Fibroblast of gingiva (primary cell): ENCODE results near the gene PTGER3.
A peak's percentile ranks its signal among the peaks of the same experiment; 100 is the strongest.

ENCODE experiments used
- DNase-seq: peaks from one replicate; pipeline ENCODE4 v3.0.0-alpha.2; 2011; ENCODE audit warnings: low read depth

The PTGER3 gene

DNA sequence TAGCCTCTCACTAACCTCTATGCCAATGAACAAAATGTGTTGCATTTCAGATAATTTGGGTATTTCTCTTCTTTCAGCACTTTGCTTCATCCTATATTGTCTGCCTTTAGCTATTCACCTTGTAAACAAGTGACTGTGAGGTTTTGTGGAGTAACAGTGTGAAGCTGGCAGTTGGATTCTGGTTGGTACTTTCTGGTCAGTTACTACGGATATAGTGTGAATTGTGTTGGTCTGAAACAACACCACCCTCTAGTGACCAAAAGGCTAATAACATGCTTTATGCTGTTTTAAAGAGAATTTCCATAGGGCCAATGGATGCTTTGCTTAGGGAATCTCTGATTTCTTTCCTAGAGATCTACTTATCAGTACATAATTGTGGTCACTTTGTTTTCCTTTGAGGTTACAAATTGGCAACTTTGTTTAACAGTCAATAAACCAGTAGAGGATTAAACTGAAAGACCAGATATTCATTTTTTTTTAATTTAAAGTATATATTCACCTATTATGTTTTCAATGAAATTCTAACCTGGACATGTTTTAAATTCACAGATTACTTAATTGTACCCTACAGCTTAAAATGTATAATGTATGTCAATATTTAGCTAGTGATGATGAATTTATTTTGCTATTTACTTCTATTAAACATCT, 2.5 kb upstream of the PTGER3 start:
- peak; percentile 59 for DNase-seq

- DNase-seq, result no peak
Measured at GRCh38 chr1:71046891-71047634, 553 bp downstream of the PTGER3 start.

- DNase-seq, result no peak
Measured at GRCh38 chr1:71045463-71046028, 2.1 kb downstream of the PTGER3 start.

DNA sequence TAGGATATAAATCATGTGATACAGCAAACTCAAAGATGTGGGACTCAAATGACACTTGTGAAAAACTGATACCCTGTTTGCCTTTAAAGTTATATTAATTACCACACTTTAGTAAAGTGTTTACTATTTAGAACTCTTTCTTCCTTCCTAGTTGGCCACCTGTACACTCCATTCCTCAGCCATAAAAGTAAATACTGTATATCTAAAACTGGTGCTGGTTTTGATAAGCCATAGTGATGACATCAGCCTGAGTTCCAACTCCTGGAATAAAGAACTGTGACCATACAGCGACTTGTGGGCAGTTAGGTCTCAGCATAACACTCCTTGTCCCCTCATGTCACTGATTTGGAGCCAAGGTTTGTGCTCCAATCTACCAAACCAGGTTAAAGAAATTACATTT, 2.8 kb downstream of the PTGER3 start:
- no peak for DNase-seq

DNA sequence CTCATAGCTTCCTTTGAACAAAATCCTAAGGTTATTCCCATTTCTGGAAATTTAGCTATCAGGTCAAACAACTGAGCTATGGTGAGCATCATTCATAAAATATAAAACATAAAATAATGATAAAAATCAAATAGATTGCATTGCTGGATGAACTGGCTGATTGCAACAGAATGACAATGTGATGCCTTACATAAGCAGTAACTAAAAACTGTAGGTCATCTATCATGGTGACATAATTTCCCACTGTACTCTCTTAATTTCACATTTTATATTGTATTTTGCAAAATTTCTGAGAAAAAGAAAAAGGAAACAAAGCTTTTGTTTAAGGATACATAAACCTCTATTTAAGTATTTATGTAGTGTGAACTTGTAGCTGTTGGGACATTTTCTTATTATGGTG, 4.6 kb downstream of the PTGER3 start:
- DNase-seq, result no peak

DNA sequence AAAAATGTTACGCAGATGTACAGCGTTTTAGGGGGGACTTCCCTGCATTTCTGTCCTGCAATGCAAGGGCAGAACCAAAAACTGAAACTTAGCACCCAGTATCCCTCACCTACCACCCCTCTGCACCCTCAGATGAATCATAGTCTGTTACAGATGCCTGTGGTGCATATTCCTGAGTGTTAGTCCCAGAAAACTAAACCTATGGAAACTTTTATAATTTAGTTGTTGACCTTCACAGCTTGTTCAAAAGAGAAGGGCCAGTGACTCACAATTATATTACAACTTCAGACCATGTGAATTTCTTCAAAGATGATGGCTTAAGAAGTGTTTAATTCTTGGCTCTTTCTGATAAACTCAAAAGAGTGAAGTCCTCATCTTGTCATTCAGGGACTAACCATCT, 5.8 kb downstream of the PTGER3 start:
- DNase-seq, result no peak

GRCh38 chr1:71039661-71040262, 7.9 kb downstream of the PTGER3 start:
- DNase-seq, result no peak

- DNase-seq, result no peak
Measured at GRCh38 chr1:71038942-71039341, 8.7 kb downstream of the PTGER3 start.

GRCh38 chr1:71037829-71038620, 9.6 kb downstream of the PTGER3 start:
- DNase-seq, result no peak

DNA sequence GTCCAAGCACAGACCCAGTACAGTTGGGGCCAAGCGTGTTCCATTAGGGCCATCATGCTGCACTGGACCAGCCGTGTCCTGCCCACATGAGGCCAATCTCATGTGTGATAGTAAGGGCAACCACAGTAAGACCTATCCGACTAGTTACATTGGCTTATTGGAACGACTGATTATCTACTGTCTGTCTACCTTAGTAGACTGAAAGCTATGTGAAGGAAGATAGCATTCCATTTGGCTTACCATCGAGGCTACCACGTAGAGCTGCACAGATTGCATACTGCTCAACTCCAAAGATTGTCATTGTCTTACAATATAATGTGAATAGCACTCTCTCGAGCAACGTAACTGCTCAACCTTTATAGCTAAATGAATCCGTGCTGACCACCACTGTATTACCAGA, 10.6 kb downstream of the PTGER3 start:
- DNase-seq, result no peak

GRCh38 chr1:71033136-71033535, 14.5 kb downstream of the PTGER3 start:
- no peak for DNase-seq

DNA sequence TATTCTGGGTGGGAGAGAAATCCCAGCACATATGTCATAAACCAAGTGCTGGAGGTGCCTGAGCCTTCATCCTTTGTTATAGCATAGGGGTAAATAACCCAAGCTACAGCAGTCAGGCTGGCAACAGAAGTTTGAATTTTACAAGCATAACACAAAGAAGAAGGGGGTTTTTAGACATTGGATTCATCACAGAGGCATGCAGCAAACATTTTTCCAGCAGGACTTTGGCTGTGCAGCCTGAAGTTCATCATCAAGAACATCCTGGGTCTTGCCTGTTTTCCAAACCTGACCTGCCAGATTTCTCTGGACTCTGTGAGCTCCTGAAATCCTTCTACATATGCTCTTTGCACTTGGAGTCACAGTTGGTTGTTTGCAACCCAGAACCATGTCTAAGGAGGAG, 16.2 kb downstream of the PTGER3 start:
- DNase-seq, result no peak

DNA sequence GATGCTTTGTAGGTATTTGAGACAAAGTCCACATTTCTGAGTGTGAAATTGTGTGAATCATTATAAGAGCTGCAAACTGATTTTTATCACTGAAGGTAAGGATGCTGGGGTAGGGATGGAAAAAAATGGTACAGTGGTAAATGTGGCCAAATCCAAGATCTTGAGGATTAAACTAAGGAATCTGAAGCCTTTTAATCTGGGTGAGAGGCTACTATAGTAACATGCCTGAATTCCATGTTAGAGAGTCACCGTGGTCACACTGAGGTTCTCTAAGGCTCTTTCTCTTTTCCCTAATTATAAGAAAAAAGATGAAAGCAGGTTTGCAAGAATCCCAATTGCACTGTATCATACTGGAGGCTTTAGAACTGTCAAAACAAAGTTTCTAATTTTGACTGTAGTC, 17.6 kb downstream of the PTGER3 start:
- no peak for DNase-seq

DNA sequence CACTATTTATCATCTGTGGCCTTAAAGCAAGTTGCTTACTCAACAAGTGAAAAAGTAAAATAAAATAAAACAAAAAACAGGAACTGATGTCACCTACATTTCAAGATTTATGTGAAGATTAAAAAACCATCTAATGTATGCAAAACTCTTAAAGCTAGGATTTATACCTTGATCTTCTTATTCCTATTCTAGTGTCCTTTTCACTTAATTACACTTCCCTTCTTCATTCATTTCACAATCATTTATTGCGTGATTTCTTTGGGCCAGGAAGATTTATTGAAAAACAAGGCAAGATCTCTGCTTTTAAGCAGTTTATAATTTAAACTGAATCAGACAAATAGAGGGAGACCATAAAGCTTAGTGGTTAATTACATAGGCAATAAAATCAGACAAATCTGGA, 18.6 kb downstream of the PTGER3 start:
- no peak for DNase-seq

- no peak for DNase-seq
Measured at GRCh38 chr1:71027991-71028390, 19.6 kb downstream of the PTGER3 start.

DNA sequence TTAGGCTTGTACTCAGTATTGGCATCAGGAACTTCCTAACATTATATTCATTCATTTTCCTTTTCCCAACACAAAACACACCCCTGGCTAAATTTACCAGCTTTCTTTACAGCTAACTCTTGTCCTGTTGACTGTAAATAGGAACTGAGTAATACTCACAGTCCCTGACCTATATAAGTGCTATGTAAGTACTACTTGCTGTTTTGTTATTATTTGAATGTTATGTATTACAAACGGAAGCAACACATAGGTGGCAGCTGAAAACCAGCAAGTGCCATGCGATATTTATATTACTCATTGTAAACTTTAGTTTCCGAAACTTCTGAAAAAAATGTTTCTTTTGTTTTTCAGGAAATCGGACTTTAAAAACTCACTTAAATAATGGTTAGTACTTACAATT, 21.5 kb downstream of the PTGER3 start:
- DNase-seq, result no peak

DNA sequence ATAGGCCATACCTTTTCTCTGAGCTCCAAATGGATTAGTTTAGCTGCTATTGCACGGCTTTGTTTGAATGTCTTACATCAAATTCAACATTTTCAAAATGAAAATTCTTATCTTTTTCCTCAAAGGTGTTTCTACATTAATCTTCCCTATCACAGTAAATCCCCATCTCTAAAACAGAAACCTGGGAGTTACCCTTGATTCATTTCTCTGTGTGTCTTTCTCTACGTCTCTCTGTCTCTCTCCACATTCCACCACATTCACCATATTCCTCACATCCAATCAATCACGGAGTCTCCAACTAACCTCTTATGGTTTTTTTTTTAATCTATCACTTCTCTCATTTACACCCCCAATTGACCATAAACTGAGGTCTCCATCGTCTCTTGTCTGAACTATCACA, 24.1 kb downstream of the PTGER3 start:
- DNase-seq, result no peak

DNA sequence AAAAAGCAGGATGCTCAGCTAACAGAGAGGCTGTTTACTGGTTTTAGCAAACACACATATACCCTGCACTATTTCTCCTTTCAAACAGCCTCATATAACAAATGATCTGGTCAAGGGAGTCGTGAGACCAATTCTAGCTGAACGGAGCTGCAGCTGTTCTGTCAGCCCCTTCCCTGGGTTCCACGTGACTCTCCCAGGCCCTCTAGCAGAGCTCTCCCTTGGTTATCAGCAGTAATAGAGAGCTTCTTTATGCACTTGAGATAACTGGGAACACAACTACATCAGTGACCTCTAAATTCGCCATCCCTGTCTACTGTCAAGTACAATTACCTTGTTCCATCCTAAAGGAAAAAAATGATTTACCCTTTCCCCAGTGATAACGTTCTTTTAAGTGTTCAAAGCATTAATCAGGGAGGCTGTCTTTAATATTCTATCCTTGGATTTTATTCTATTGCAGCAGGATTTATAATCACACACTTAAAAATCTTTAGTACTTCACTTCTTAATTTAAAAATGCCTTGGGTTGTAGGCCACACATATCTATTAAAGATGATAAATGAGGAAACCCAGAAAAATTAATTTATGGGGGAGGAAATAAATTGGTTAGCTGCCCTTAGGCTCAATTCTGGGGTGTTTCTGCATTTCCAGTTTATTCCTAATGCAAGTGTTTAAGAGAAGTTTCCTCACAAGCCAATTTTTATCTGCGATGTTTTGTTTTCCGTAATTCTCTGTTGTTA, 28.2 kb downstream of the PTGER3 start:
- no peak for DNase-seq

DNA sequence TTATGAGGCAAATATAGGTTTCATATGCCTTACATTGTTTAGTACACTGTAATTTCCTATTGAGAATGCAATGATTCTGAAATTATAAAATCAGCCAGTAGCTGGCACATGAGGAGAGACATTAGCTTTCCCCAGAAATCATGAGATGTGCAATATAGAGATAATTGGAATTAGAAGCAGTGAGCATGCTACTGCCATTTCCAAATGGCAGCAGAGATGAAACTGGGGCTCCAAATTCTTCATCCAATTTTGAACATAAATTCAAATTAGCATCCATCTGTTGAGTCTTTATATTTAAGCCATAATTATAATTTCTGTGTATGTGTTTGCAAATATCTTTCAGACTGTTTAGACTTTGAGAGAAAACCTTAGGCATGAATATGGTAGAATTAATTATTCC, 28.8 kb downstream of the PTGER3 start:
- no peak for DNase-seq

DNA sequence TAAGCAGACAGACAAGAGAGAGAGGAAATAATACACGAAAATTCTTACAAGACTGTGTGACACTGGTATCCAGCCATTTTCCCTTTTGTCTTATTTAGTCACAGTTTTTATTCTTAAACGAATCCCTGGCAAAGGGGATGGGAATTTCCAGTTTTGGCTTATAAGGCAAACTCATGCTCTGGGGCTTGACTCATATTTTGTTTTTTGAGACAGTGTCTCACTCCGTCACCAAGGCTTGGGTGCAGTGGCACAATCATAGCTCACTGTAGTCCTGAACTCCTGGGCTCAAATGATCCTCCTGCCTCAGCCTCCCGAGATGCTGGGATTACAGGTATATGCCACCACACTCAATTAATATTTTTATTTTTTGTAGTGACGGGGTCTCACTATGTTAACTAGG, 31.9 kb downstream of the PTGER3 start:
- no peak for DNase-seq

- DNase-seq, result no peak
Measured at GRCh38 chr1:71014178-71014579, 33.4 kb downstream of the PTGER3 start.
